ENCODE measurements around the gene NLRP11.
"Not testable (repeated sequence)": the region's sequence is repeated elsewhere in the genome, so short reads cannot be mapped to it uniquely, and the experiment has no call there.

NLRP11 gene

DNA sequence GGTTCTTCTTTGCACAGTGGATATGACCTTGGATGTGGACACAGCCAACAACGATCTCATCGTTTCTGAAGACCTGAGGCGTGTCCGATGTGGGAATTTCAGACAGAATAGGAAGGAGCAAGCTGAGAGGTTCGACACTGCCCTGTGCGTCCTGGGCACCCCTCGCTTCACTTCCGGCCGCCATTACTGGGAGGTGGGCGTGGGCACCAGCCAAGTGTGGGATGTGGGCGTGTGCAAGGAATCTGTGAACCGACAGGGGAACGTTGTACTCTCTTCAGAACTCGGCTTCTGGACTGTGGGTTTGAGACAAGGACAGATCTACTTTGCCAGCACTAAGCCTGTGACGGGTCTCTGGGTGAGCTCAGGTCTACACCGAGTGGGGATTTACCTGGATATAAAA lies 53.5 kb downstream of the NLRP11 start:
- DNase-seq (ENCODE audit: low read depth): no peak

DNA sequence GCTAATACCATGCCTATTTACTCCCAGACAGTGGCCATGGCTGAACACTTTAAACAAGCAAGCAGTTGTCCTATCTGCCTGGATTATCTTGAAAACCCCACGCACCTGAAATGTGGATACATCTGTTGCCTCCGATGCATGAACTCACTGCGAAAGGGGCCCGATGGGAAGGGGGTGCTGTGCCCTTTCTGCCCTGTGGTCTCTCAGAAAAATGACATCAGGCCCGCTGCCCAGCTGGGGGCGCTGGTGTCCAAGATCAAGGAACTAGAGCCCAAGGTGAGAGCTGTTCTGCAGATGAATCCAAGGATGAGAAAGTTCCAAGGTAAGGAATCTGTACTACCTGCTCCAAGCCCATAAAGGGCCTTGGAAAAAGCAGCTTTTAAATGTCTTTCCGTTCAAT lies 54.3 kb downstream of the NLRP11 start:
- no peak for DNase-seq (ENCODE audit: low read depth)

DNA sequence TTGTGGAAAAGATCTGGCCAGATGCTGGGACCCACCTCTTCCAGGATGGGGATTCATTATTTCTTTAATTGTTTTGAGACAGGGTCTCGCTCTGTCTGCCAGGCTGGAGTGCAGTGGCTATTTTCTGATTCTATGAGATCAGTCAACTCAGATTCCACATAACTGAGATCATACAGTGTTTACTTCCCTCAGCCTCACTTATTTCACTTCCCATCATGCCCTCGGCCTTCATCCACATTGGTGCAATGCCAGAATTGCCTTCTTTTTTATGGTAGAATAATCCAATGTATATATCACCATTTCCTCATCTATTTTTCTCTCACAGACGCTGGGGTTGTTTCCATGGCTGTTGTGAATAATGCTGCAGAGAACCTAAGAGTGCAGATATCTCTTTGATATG lies 62.2 kb downstream of the NLRP11 start:
- DNase-seq (ENCODE audit: low read depth): not testable (repeated sequence)

DNA sequence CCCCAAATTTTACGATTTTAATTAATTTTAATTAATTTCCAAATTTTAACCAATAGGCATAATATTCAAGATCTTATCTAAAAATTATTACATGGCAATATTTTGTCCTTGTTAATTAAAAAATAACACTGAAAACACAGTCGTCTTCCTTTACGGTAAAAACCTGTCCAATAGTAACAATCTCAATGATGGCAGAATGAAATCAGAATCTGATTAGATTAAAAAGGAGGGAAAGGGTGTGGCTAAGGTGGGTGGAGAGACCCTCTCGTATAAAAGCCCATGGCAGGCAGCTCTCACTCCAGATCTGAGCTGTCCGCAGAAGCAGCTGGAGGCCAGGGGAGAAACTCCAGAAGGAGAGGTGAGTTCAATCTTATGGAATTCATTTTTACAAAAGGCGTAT lies 63.0 kb downstream of the NLRP11 start, which contains the start of gene RFPL4AL1:
RFPL4AL1 (plus strand) TSS at position 301 of the 400 bp plus-strand sequence. CDS start 2,687 bp downstream, outside the sequence.
- not testable (repeated sequence) for DNase-seq (ENCODE audit: low read depth)

DNA sequence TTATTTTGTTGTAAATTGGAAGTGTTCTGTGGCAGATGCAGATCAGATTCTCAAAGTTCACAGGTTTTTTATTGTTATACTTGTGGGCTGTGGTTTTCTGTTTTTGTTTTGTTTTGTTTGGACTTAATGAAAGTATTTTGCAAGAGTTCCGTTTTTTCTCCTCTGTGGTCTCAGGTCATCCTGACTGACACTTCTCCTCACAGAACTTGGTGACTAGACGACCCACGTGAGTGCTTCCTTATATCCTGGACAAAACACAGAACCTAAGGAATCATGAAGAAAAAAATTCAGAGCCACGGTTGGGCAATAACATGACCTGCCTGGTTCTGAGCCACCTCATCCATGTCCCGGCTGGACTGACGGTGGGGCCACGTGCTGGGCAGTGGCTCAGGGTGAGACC lies 65.3 kb downstream of the NLRP11 start:
- no peak for DNase-seq (ENCODE audit: low read depth)

DNA sequence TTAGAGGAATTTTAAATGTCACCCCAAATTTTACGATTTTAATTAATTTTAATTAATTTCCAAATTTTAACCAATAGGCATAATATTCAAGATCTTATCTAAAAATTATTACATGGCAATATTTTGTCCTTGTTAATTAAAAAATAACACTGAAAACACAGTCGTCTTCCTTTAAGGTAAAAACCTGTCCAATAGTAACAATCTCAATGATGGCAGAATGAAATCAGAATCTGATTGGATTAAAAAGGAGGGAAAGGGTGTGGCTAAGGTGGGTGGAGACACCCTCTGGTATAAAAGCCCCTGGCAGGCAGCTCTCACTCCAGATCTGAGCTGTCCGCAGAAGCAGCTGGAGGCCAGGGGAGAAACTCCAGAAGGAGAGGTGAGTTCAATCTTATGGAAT lies 73.0 kb downstream of the NLRP11 start, which contains the start of gene RFPL4A:
RFPL4A (plus strand) TSS at position 301 of the 400 bp plus-strand sequence. CDS start 2,704 bp downstream, outside the sequence.
- not testable (repeated sequence) for DNase-seq (ENCODE audit: low read depth)

DNA sequence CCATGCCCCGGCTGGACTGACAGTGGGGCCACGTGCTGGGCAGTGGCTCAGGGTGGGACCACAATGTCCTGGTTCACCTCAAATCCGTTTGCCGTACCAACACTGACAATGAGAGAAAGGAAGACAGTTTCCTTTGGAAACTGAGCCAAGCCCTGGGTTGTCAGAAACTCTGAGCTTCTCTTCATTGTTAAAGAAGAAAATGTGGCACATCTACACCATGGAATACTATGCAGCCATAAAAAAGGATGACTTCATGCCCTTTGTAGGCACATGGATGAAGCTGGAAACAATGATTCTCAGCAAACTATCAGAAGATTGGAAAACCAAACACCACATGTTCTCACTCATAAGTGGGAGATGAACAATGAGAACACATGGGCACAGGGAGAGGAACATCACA lies 75.0 kb downstream of the NLRP11 start:
- DNase-seq (ENCODE audit: low read depth): not testable (repeated sequence)

DNA sequence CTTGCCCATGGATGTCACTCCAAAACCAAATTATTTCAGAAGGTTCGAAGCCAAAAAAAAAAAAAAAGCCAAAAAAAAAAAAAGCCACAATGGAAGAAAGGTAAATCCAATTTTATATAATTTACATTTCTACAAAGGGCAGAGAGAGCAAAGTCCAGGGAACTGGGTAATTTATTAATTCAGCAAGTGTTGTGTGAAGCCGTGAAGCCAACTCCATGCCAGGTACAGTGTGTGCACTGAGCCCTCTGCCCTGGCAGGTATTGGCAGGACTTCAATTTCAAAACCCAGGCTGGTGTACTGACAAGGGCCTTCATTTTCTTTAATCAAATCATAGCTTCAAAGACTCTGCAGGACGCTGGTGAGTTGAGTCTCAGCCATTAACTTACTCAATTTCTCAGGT lies 78.4 kb downstream of the NLRP11 start:
- DNase-seq (ENCODE audit: low read depth): no peak

DNA sequence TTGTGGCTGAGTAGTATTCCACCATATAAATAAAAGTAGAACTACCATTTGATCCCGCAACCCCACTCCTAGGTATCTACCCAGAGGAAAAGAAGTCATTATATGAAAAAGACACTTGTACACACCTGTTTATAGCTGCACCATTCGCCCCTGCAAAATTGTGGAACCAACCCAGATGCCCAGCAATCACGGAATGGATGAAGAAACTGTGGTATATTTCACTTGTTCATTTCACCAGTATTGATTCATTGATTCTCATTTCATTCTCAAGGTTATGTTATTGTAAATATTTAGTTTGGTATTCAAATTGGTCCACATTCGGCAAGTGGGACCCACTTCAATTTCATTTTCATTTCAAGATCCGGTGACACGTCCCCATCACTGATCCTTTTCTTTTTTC lies 81.1 kb downstream of the NLRP11 start:
- DNase-seq (ENCODE audit: low read depth): no peak

DNA sequence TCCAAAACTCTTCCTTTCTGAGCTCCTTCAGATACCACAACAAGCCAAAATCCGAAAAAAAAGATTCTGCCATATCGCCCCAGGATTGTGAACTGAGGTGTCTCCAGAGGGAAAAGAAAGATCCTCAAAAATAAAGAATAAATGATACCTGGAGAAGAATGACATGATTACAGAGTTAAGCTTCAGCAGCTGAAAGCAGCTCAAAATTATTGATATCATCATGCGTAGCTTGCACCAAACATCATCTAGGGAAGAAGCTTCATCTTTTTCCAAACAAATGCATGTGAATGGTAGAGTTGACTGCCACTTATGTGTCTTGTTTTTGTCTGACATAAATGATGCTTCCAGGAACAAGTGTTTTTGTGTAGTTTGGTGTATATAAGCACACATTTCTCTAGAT lies 93.5 kb downstream of the NLRP11 start, which contains the start of gene NLRP9:
NLRP9 (minus strand) TSS at position 101 of the 400 bp plus-strand sequence; CDS start at position 73, 28 bp downstream.
- DNase-seq (ENCODE audit: low read depth): no peak
